ENCODE results near the gene RAD21L1.

RAD21L1 gene

GRCh38 chr20:1225783-1226654, at the start of gene RAD21L1:
Gene RAD21L1 (plus strand): TSS chr20:1226044. CDS start chr20:1228454, 2,410 bp downstream.
- DNase-seq (ENCODE audit: low read depth in 2 of 2), result peak; percentile 34

- DNase-seq (ENCODE audit: low read depth in 2 of 2), result no peak
Observed at GRCh38 chr20:1177680-1178079, 48.2 kb upstream of the RAD21L1 start.

- DNase-seq (ENCODE audit: low read depth in 2 of 2), result no peak
Observed at GRCh38 chr20:1178103-1178502, 47.7 kb upstream of the RAD21L1 start.

- DNase-seq (ENCODE audit: low read depth in 2 of 2), result no peak
Observed at GRCh38 chr20:1178623-1179022, 47.2 kb upstream of the RAD21L1 start.

- DNase-seq (ENCODE audit: low read depth in 2 of 2), result no peak
Observed at GRCh38 chr20:1180949-1181348, 44.9 kb upstream of the RAD21L1 start.

- no peak for DNase-seq (ENCODE audit: low read depth in 2 of 2)
Observed at GRCh38 chr20:1182106-1182505, 43.7 kb upstream of the RAD21L1 start.

GRCh38 chr20:1183153-1183552, 42.7 kb upstream of the RAD21L1 start:
- DNase-seq (ENCODE audit: low read depth in 2 of 2), result no peak

- no peak for DNase-seq (ENCODE audit: low read depth in 2 of 2)
Observed at GRCh38 chr20:1184260-1184637, 41.6 kb upstream of the RAD21L1 start.

- DNase-seq (ENCODE audit: low read depth in 2 of 2), result no peak
Observed at GRCh38 chr20:1184638-1185315, 41.1 kb upstream of the RAD21L1 start, which contains the start of gene TMEM74B. Gene TMEM74B (minus strand): TSS chr20:1184981. CDS start chr20:1183801, 1,180 bp downstream.

GRCh38 chr20:1185316-1185741, 40.5 kb upstream of the RAD21L1 start:
- DNase-seq (ENCODE audit: low read depth in 2 of 2), result no peak

- no peak for DNase-seq (ENCODE audit: low read depth in 2 of 2)
Observed at GRCh38 chr20:1185790-1186334, 40.0 kb upstream of the RAD21L1 start.

- DNase-seq (ENCODE audit: low read depth in 2 of 2), result no peak
Observed at GRCh38 chr20:1186367-1186991, 39.4 kb upstream of the RAD21L1 start.

- DNase-seq (ENCODE audit: low read depth in 2 of 2), result no peak
Observed at GRCh38 chr20:1187605-1188171, 38.2 kb upstream of the RAD21L1 start.

GRCh38 chr20:1188347-1188746, 37.5 kb upstream of the RAD21L1 start:
- no peak for DNase-seq (ENCODE audit: low read depth in 2 of 2)

GRCh38 chr20:1189827-1190226, 36.0 kb upstream of the RAD21L1 start:
- no peak for DNase-seq (ENCODE audit: low read depth in 2 of 2)

GRCh38 chr20:1190847-1191246, 35.0 kb upstream of the RAD21L1 start:
- no peak for DNase-seq (ENCODE audit: low read depth in 2 of 2)

- no peak for DNase-seq (ENCODE audit: low read depth in 2 of 2)
Observed at GRCh38 chr20:1191299-1191698, 34.5 kb upstream of the RAD21L1 start.

- no peak for DNase-seq (ENCODE audit: low read depth in 2 of 2)
Observed at GRCh38 chr20:1195226-1195625, 30.6 kb upstream of the RAD21L1 start.

- no peak for DNase-seq (ENCODE audit: low read depth in 2 of 2)
Observed at GRCh38 chr20:1196634-1197033, 29.2 kb upstream of the RAD21L1 start.

GRCh38 chr20:1197801-1198200, 28.0 kb upstream of the RAD21L1 start:
- DNase-seq (ENCODE audit: low read depth in 2 of 2), result no peak

- no peak for DNase-seq (ENCODE audit: low read depth in 2 of 2)
Observed at GRCh38 chr20:1198751-1199150, 27.1 kb upstream of the RAD21L1 start.

All from fibroblast of skin of left quadriceps (primary cell).